Measurements from ENCODE around the gene ZP3. TPM values are rescaled to one million over a fixed set of nuclear protein-coding genes. Genes with fewer than 3 reads are reported as not detected.

ZP3 gene
- total and polyA plus RNA-seq, 2 of the 13 experiments (the other 11 are each of a cell fraction or from before 2014, with no cell fraction given): not detected

- Histone ChIP-seq H4K20me1 (ENCODE audit: insufficient read depth, low read length) (no peaks in the 10 kb centered on the region), H3K4me2 (ENCODE audit: low read depth, low read length) (no peak overlapping the region), H2AFZ (ENCODE audit: low read length) (no peak overlapping the region), H3K9me3 (ENCODE audit: low read length) (no peaks in the 10 kb centered on the region), H3K4me1 (ENCODE audit: insufficient read depth, low read length) (peaks cover 40% of the 10 kb centered on the region), H3K27ac (ENCODE audit: extremely low read length, insufficient read depth, low read length) (no peak overlapping the region), H3K79me2 (ENCODE audit: insufficient read depth, low read length) (no peaks in the 10 kb centered on the region), H3K9ac (ENCODE audit: insufficient read depth, low read depth, low read length) (no peak overlapping the region), H3K36me3 (replicated peaks in 1 of 2; ENCODE audit: control insufficient read depth in 1 of 2, insufficient read depth in 2 of 2, low read length in 2 of 2) (peaks cover 2 to 6% of the 10 kb centered on the region in 2 experiments; a peak in 1 of 5 replicates), H3K4me3 (replicated peaks in 1 of 3; ENCODE audit: insufficient read depth in 1 of 3, low read depth in 2 of 3, low read length in 3 of 3) (no peak overlapping the region), H3K27me3 (ENCODE audit: control insufficient read depth in 1 of 2, insufficient read depth in 2 of 2, low read length in 2 of 2) (no peaks in the 10 kb centered on the region)
- ChIA-PET POLR2A (interaction anchor here (2.7 kb wide), 1 partner anchor 12 kb away, joined by 10 read pairs; the partner anchor contains the start of gene SSC4D), CTCF (ENCODE audit: low intra/inter-chr PET ratio, low total read pairs) (no interaction called here)
- FAIRE-seq (no peak), ATAC-seq (no peak), DNase-seq (ENCODE audit: low spot score) (no peak)
- no TSS peak for BruUV-seq (replicated peaks)
- intact Hi-C loops (cut with micrococcal nuclease; ENCODE audit: unreplicated experiment): no loop called here
- in situ Hi-C loops (cut with HindIII; ENCODE audit: extremely low pct_ligation_motif_present, low pct_unique_long_range_greater_than_20kb): no loop called here
- 86% methylated on average over 8 of the region's 8 CpGs for WGBS (ENCODE audit: low lambda C conversion rate)
- TF ChIP-seq ZKSCAN1 (IDR thresholded peaks at IDR 0.05; ENCODE audit: low read length) (no peak), DPF2 (CRISPR knock-in tag; IDR thresholded peaks at IDR 0.05; ENCODE audit: borderline replicate concordance, low read depth) (no peak), HOXA3 (CRISPR knock-in tag; IDR thresholded peaks at IDR 0.05) (no peak), ZNF749 (CRISPR knock-in tag; IDR thresholded peaks at IDR 0.05; ENCODE audit: borderline replicate concordance) (no peak), MAZ (IDR thresholded peaks at IDR 0.05; ENCODE audit: borderline replicate concordance, low read depth, low read length) (no peak), MAZ (CRISPR knock-in tag; IDR thresholded peaks at IDR 0.05; ENCODE audit: low read depth) (no peak), ZNF451 (CRISPR knock-in tag; IDR thresholded peaks at IDR 0.05) (no peak), REL (CRISPR knock-in tag; conservative IDR thresholded peaks at IDR 0.05) (no peak), ZFP91 (CRISPR knock-in tag; IDR thresholded peaks at IDR 0.05; ENCODE audit: borderline replicate concordance) (no peak), LBX2 (CRISPR knock-in tag; IDR thresholded peaks at IDR 0.05; ENCODE audit: borderline replicate concordance) (no peak), ZNF550 (CRISPR knock-in tag; IDR thresholded peaks at IDR 0.05; ENCODE audit: borderline replicate concordance) (no peak), ZNF883 (CRISPR knock-in tag; IDR thresholded peaks at IDR 0.05; ENCODE audit: not compliant biosample characterization) (no peak), ZNF530 (CRISPR knock-in tag; IDR thresholded peaks at IDR 0.05; ENCODE audit: low read depth) (no peak), ZNF235 (CRISPR knock-in tag; IDR thresholded peaks at IDR 0.05; ENCODE audit: borderline replicate concordance) (no peak), IRF1 (CRISPR knock-in tag; IDR thresholded peaks at IDR 0.05; ENCODE audit: low read depth) (no peak), TERF1 (CRISPR knock-in tag; IDR thresholded peaks at IDR 0.05) (no peak)
- TF ChIP-seq, protein P1, sequence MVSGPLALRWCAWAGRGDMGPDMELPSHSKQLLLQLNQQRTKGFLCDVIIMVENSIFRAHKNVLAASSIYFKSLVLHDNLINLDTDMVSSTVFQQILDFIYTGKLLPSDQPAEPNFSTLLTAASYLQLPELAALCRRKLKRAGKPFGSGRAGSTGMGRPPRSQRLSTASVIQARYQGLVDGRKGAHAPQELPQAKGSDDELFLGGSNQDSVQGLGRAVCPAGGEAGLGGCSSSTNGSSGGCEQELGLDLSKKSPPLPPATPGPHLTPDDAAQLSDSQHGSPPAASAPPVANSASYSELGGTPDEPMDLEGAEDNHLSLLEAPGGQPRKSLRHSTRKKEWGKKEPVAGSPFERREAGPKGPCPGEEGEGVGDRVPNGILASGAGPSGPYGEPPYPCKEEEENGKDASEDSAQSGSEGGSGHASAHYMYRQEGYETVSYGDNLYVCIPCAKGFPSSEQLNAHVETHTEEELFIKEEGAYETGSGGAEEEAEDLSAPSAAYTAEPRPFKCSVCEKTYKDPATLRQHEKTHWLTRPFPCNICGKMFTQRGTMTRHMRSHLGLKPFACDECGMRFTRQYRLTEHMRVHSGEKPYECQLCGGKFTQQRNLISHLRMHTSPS (CRISPR knock-in tag; IDR thresholded peaks at IDR 0.05; ENCODE audit: low read depth): no peak
- TF ChIP-seq, protein P2, sequence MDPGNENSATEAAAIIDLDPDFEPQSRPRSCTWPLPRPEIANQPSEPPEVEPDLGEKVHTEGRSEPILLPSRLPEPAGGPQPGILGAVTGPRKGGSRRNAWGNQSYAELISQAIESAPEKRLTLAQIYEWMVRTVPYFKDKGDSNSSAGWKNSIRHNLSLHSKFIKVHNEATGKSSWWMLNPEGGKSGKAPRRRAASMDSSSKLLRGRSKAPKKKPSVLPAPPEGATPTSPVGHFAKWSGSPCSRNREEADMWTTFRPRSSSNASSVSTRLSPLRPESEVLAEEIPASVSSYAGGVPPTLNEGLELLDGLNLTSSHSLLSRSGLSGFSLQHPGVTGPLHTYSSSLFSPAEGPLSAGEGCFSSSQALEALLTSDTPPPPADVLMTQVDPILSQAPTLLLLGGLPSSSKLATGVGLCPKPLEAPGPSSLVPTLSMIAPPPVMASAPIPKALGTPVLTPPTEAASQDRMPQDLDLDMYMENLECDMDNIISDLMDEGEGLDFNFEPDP (CRISPR knock-in tag; conservative IDR thresholded peaks at IDR 0.05): no peak
Measured at GRCh38 chr7:76396864-76397263, 27.9 kb upstream of the ZP3 start.
